Esophagus squamous epithelium (tissue), 4 donors: ENCODE measurements around the gene CRTAC1.

Experiments used
- POLR2A ChIP-seq, 4 donors: fragments of 450-650 bp; IDR thresholded peaks; one replicate each; pipeline ENCODE4 v1.6.1; 2017; ENCODE audit warnings: antibody characterized with exemption in 4 of 4, mild to moderate bottlenecking in 4 of 4, moderate library complexity in 3 of 4
- TF ChIP-seq, protein P1 (sequence below), 6 experiments: fragments of 450-650 bp in 4 of 6; fragments of 200-600 bp in 2 of 6; sonication (generic) in 2 of 6; IDR thresholded peaks; one replicate each; pipeline ENCODE4 v1.5.1; 2016 to 2019; ENCODE audit warnings: antibody characterized with exemption in 6 of 6, mild to moderate bottlenecking in 4 of 6, moderate library complexity in 4 of 6

DNA sequence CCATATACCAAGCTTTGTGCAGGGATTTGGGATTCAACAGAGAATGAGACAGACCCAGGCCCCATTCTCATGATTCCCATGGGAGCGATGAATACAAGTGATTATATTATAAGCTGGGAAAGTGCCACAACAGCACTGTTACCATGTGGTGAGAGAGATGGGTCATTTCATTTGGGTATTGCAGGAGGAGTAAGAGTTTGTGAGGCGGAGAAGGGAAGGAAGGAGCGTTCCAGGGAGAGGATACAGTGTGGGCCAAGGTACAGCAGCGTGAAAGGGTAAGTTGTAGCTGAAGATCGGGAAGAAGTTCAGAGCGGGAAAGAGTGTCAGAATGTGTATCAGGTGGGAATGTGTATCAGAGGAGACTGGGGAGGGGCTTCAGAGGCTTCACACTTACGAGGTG, 142.3 kb downstream of the CRTAC1 start:
- TF ChIP-seq, protein P1, sequence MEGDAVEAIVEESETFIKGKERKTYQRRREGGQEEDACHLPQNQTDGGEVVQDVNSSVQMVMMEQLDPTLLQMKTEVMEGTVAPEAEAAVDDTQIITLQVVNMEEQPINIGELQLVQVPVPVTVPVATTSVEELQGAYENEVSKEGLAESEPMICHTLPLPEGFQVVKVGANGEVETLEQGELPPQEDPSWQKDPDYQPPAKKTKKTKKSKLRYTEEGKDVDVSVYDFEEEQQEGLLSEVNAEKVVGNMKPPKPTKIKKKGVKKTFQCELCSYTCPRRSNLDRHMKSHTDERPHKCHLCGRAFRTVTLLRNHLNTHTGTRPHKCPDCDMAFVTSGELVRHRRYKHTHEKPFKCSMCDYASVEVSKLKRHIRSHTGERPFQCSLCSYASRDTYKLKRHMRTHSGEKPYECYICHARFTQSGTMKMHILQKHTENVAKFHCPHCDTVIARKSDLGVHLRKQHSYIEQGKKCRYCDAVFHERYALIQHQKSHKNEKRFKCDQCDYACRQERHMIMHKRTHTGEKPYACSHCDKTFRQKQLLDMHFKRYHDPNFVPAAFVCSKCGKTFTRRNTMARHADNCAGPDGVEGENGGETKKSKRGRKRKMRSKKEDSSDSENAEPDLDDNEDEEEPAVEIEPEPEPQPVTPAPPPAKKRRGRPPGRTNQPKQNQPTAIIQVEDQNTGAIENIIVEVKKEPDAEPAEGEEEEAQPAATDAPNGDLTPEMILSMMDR (IDR thresholded peaks at IDR 0.05) = no peak
- TF ChIP-seq POLR2A (IDR thresholded peaks at IDR 0.05) = no peak
